Stimulated activated memory B cell treated with anti-CD40 and anti-IgM and Interleukin-4, amounts not matched to agents 10 μg/mL and 1 μg/mL and 100 μg/mL, for 72 hours (primary cell): ENCODE data around the gene GRIN2A.
A peak's percentile ranks its signal among the peaks of the same experiment; 100 is the strongest.

Source experiments
- ATAC-seq: fragments of 150-1000 bp; cut with Tn5 transposase; 2 replicates; pipeline ENCODE4 v1.10.0; 2021
- H3K27ac Mint-ChIP-seq: one replicate; pipeline ENCODE4 v1.8.0; 2022; ENCODE audit warnings: mild to moderate bottlenecking, mixed read lengths
- H3K27me3 Mint-ChIP-seq: one replicate; pipeline ENCODE4 v1.8.0; 2022; ENCODE audit warnings: mixed read lengths
- H3K36me3 Mint-ChIP-seq: one replicate; pipeline ENCODE4 v1.8.0; 2022; ENCODE audit warnings: mixed read lengths
- H3K4me1 Mint-ChIP-seq: one replicate; pipeline ENCODE4 v1.8.0; 2022; ENCODE audit warnings: mixed read lengths
- H3K4me3 Mint-ChIP-seq: one replicate; pipeline ENCODE4 v1.8.0; 2022; ENCODE audit warnings: mild to moderate bottlenecking, moderate library complexity, mixed read lengths
- H3K9me3 Mint-ChIP-seq: one replicate; pipeline ENCODE4 v1.8.0; 2022; ENCODE audit warnings: mixed read lengths

The GRIN2A gene

DNA sequence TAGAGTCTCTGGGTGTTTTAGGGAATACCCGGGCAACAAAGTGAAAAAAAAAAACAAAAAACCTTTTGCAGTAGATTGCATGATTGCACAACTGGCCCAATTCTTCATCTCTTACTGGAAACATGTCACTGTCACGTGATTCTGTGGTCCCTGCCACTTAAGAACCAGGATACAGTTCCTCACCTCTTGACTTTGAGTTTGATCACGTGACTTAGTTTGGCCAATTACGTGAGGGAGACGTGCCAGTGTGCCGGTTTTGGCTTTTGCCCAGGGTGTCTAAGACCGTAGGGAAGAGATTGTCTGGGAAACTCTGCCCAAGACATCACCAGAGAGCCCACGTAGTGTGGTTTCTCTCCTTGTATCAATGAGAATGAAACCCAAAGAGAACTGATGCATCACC is 88.7 kb downstream of the GRIN2A start:
- Mint-ChIP-seq H3K27me3 (peaks cover 8% of the 10 kb centered on the region), H3K4me3 (no peak overlapping the region), H3K9me3 (peaks cover 7% of the 10 kb centered on the region), H3K27ac (no peak overlapping the region), H3K36me3 (no peaks in the 10 kb centered on the region), H3K4me1 (no peaks in the 10 kb centered on the region)
- no peak for ATAC-seq

GRCh38 chr16:10090816-10091215 is 91.4 kb downstream of the GRIN2A start:
- no peak for ATAC-seq
- H3K9me3 Mint-ChIP-seq, result no peaks in the 10 kb centered on the region
- H3K27ac Mint-ChIP-seq, result no peak overlapping the region
- H3K4me3 Mint-ChIP-seq, result no peak overlapping the region
- H3K27me3 Mint-ChIP-seq, result no peaks in the 10 kb centered on the region
- H3K36me3 Mint-ChIP-seq, result no peaks in the 10 kb centered on the region
- no peaks in the 10 kb centered on the region for H3K4me1 Mint-ChIP-seq

GRCh38 chr16:10088380-10088793 is 93.8 kb downstream of the GRIN2A start:
- ATAC-seq, result no peak
- Mint-ChIP-seq H3K4me3 (no peak overlapping the region), H3K9me3 (no peaks in the 10 kb centered on the region), H3K27ac (no peak overlapping the region), H3K4me1 (no peaks in the 10 kb centered on the region), H3K36me3 (no peaks in the 10 kb centered on the region), H3K27me3 (no peaks in the 10 kb centered on the region)

- Mint-ChIP-seq H3K36me3 (no peaks in the 10 kb centered on the region), H3K27me3 (no peaks in the 10 kb centered on the region), H3K27ac (no peak overlapping the region), H3K9me3 (no peaks in the 10 kb centered on the region), H3K4me1 (no peaks in the 10 kb centered on the region), H3K4me3 (no peak overlapping the region)
- ATAC-seq, result no peak
Measured at GRCh38 chr16:10087151-10087550, 95.1 kb downstream of the GRIN2A start.

- Mint-ChIP-seq H3K4me3 (no peak overlapping the region), H3K4me1 (no peaks in the 10 kb centered on the region), H3K27me3 (no peaks in the 10 kb centered on the region), H3K36me3 (no peaks in the 10 kb centered on the region), H3K27ac (no peak overlapping the region), H3K9me3 (no peaks in the 10 kb centered on the region)
- no peak for ATAC-seq
Measured at GRCh38 chr16:10086620-10087019, 95.6 kb downstream of the GRIN2A start.

- Mint-ChIP-seq H3K4me1 (no peaks in the 10 kb centered on the region), H3K4me3 (no peak overlapping the region), H3K27me3 (peaks cover 8% of the 10 kb centered on the region)
Measured at GRCh38 chr16:10085078-10085798, 97.0 kb downstream of the GRIN2A start.

GRCh38 chr16:10083301-10083700 is 98.9 kb downstream of the GRIN2A start:
- H3K9me3 Mint-ChIP-seq, result peaks cover 3% of the 10 kb centered on the region
- no peak overlapping the region for H3K4me3 Mint-ChIP-seq
- H3K4me1 Mint-ChIP-seq, result no peaks in the 10 kb centered on the region
- ATAC-seq, result no peak
- no peaks in the 10 kb centered on the region for H3K36me3 Mint-ChIP-seq
- H3K27me3 Mint-ChIP-seq, result peaks cover 12% of the 10 kb centered on the region
- H3K27ac Mint-ChIP-seq, result no peak overlapping the region

More at GRCh38 chr16:10085078-10085798, 97.0 kb downstream of the GRIN2A start:
- Mint-ChIP-seq H3K27ac (no peak overlapping the region), H3K36me3 (no peaks in the 10 kb centered on the region), H3K9me3 (peaks cover 3% of the 10 kb centered on the region)
- no peak for ATAC-seq

- Mint-ChIP-seq H3K4me1 (no peaks in the 10 kb centered on the region), H3K36me3 (no peaks in the 10 kb centered on the region), H3K4me3 (no peak overlapping the region), H3K27me3 (peaks cover 20% of the 10 kb centered on the region), H3K9me3 (peaks cover 5% of the 10 kb centered on the region), H3K27ac (no peak overlapping the region)
- no peak for ATAC-seq
Measured at GRCh38 chr16:10081201-10081940, 100.9 kb downstream of the GRIN2A start.

GRCh38 chr16:10080051-10080772 is 102.0 kb downstream of the GRIN2A start:
- Mint-ChIP-seq H3K27me3 (peaks cover 20% of the 10 kb centered on the region), H3K4me3 (no peak overlapping the region), H3K36me3 (no peaks in the 10 kb centered on the region), H3K9me3 (peaks cover 5% of the 10 kb centered on the region), H3K27ac (no peak overlapping the region), H3K4me1 (no peaks in the 10 kb centered on the region)
- ATAC-seq, result no peak

DNA sequence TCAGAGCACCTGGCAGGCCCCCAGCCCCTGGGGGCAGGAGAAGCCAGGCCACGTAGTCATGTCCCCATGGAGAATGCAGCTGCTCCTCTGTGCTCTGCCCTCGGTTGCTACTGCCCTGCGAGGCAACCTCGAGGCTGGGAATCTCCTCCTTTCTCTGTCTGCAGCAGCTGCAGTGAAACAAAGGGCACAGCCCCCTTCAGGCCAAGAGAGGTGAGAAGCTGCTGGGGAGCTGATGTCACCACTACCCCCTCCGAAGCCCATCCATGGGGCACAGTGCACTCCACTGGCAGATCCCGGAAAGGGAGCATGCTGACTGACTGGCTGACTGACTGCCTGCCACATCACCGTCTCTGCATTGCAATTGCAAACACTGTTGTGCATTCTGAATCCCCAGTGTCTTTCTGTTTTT is 103.7 kb downstream of the GRIN2A start:
- no peaks in the 10 kb centered on the region for H3K4me1 Mint-ChIP-seq
- no peak overlapping the region for H3K4me3 Mint-ChIP-seq
- H3K27ac Mint-ChIP-seq, result no peak overlapping the region
- H3K36me3 Mint-ChIP-seq, result no peaks in the 10 kb centered on the region
- peaks cover 20% of the 10 kb centered on the region for H3K27me3 Mint-ChIP-seq
- H3K9me3 Mint-ChIP-seq, result peaks cover 5% of the 10 kb centered on the region
- ATAC-seq, result no peak

- no peaks in the 10 kb centered on the region for H3K36me3 Mint-ChIP-seq
- peaks cover 5% of the 10 kb centered on the region for H3K9me3 Mint-ChIP-seq
- H3K27me3 Mint-ChIP-seq, result peaks cover 20% of the 10 kb centered on the region
- no peak overlapping the region for H3K4me3 Mint-ChIP-seq
- H3K27ac Mint-ChIP-seq, result no peak overlapping the region
- ATAC-seq, result no peak
- no peaks in the 10 kb centered on the region for H3K4me1 Mint-ChIP-seq
Measured at GRCh38 chr16:10077861-10078260, 104.4 kb downstream of the GRIN2A start.

DNA sequence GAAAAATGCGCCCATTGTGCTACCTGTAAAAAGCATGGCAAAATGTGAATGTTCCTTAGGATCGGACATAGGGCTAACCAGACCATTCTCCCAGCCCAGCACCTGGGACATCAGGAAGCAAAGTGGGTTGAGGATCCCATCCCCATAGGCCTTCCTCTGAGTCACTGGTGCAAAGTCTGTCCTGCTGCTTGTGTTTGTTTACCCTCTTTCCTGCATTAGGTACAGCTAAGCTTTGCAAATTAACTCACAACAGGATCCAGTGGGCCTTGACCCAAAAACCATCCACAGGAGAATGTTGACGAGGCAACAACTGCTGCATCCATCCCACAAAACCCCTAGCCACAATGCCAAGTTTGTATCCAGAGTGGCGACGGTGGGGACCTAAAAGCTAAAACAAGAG is 106.2 kb downstream of the GRIN2A start:
- H3K4me3 Mint-ChIP-seq, result no peak overlapping the region
- no peak overlapping the region for H3K27ac Mint-ChIP-seq
- peaks cover 5% of the 10 kb centered on the region for H3K9me3 Mint-ChIP-seq
- H3K4me1 Mint-ChIP-seq, result no peaks in the 10 kb centered on the region
- no peaks in the 10 kb centered on the region for H3K36me3 Mint-ChIP-seq
- ATAC-seq, result no peak
- H3K27me3 Mint-ChIP-seq, result peaks cover 27% of the 10 kb centered on the region

- H3K9me3 Mint-ChIP-seq, result no peaks in the 10 kb centered on the region
- no peak overlapping the region for H3K27ac Mint-ChIP-seq
- no peak for ATAC-seq
- H3K36me3 Mint-ChIP-seq, result no peaks in the 10 kb centered on the region
- H3K4me1 Mint-ChIP-seq, result no peaks in the 10 kb centered on the region
- H3K4me3 Mint-ChIP-seq, result no peak overlapping the region
- peaks cover 37% of the 10 kb centered on the region for H3K27me3 Mint-ChIP-seq
Measured at GRCh38 chr16:10070591-10070990, 111.6 kb downstream of the GRIN2A start.

DNA sequence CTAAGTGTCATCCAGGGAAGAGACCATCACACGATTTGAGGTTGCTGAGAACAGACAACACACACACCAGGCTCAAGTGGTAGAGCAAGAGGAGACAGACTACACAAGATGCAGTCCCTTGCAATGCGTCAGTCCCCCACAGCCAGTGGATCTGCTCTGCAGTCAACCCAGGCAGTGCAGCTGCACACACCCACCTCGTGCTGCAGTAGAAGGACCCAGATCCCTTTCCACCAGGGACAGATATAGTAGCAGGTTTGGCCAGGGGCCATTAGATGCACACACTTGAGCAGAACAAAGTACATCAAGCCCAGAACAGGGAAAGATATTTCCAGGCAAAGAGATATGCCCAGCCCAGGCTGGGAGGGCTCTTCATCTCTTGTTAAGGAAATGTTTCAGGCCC is 112.9 kb downstream of the GRIN2A start:
- H3K27ac Mint-ChIP-seq, result no peak overlapping the region
- ATAC-seq, result peak; percentile 6
- no peaks in the 10 kb centered on the region for H3K4me1 Mint-ChIP-seq
- no peaks in the 10 kb centered on the region for H3K36me3 Mint-ChIP-seq
- H3K27me3 Mint-ChIP-seq, result peaks cover 37% of the 10 kb centered on the region
- no peak overlapping the region for H3K4me3 Mint-ChIP-seq
- H3K9me3 Mint-ChIP-seq, result no peaks in the 10 kb centered on the region

DNA sequence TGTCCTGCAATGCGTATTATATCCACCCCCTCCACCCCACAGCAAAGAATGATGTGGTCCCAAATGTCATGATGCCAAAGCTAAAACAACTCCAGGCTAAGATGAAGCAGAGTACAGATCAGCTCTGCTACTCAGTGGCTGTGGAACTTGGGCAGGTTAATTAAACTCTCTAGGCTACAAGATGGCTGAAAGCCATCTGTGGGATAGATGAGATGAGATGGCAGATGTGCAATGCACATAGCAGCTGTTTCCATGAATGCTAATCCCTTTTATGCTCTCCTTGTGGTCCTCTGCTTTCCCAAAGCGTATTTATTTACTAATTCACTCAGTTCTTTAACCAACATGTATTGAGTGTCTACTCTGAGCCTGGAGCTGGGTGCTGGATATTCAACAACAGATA is 114.4 kb downstream of the GRIN2A start:
- no peaks in the 10 kb centered on the region for H3K4me1 Mint-ChIP-seq
- ATAC-seq, result no peak
- no peak overlapping the region for H3K4me3 Mint-ChIP-seq
- H3K9me3 Mint-ChIP-seq, result no peaks in the 10 kb centered on the region
- H3K36me3 Mint-ChIP-seq, result no peaks in the 10 kb centered on the region
- peaks cover 37% of the 10 kb centered on the region for H3K27me3 Mint-ChIP-seq
- H3K27ac Mint-ChIP-seq, result no peak overlapping the region
